Measurements from ENCODE around the gene ADAP1. TPM values are rescaled to one million over a fixed set of nuclear protein-coding genes. Genes with fewer than 3 reads are reported as not detected.

ADAP1 gene
- total RNA-seq, 2 donors from 2014 or later: 3.8 to 6.5 TPM

DNA sequence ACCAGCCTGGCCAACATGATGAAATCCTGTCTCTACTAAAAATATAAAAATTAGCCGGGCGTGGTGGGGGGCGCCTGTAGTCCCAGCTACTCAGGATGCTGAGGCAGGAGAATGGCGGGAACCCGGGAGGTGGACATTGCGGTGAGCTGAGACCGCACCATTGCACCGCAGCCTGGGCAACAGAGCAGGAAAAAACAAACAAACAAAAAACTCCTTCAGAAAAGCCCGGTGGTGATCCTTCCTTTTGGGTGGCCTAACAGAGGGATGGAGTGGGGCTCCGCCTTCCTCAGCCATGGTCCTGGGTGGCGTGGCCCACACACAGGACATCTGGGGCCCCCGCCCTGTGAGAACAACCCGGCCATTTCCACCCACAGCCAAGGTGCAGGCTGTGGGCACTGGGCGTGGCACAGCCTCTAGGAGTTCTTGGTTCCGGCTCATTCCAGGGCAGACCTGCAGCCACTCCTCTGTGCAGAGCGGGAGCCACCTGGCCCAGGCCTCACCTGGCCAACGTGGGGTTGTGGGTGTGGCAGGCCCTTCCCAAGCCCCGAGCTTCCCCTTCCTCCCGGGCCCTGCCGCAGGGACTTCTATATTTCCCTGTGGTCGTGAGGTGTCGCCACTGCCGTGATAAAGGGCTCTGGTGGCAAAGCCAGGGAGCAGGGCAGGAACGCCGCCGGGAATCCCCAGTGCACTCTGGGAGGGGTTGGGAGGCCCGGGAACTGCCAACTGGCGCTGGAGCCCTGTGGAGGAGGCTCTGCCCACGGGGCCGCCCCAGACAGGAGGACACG is 40.6 kb downstream of the ADAP1 start:
- TF ChIP-seq, protein P1, sequence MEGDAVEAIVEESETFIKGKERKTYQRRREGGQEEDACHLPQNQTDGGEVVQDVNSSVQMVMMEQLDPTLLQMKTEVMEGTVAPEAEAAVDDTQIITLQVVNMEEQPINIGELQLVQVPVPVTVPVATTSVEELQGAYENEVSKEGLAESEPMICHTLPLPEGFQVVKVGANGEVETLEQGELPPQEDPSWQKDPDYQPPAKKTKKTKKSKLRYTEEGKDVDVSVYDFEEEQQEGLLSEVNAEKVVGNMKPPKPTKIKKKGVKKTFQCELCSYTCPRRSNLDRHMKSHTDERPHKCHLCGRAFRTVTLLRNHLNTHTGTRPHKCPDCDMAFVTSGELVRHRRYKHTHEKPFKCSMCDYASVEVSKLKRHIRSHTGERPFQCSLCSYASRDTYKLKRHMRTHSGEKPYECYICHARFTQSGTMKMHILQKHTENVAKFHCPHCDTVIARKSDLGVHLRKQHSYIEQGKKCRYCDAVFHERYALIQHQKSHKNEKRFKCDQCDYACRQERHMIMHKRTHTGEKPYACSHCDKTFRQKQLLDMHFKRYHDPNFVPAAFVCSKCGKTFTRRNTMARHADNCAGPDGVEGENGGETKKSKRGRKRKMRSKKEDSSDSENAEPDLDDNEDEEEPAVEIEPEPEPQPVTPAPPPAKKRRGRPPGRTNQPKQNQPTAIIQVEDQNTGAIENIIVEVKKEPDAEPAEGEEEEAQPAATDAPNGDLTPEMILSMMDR (conservative IDR thresholded peaks at IDR 0.05): no peak
- Histone ChIP-seq H3K9ac (ENCODE audit: extremely low read depth, low read length, poor library complexity, severe bottlenecking) (no peak overlapping the region), H3K4me1 (ENCODE audit: control insufficient read depth, insufficient read depth, low read length) (no peaks in the 10 kb centered on the region), H3K27ac (ENCODE audit: low read depth, low read length) (no peak overlapping the region), H3K36me3 (ENCODE audit: control insufficient read depth, insufficient read depth, low read length) (no peaks in the 10 kb centered on the region), H3K9me3 (ENCODE audit: control insufficient read depth, low read length) (no peaks in the 10 kb centered on the region), H3K4me3 (ENCODE audit: low read length) (no peak overlapping the region), H3K27me3 (ENCODE audit: control insufficient read depth, insufficient read depth, low read length, poor library complexity, severe bottlenecking) (peaks cover 8% of the 10 kb centered on the region)
- Mint-ChIP-seq H3K27me3 (ENCODE audit: insufficient read depth) (peaks cover 9% of the 10 kb centered on the region), H3K36me3 (ENCODE audit: low read depth) (no peaks in the 10 kb centered on the region), H3K4me1 (no peaks in the 10 kb centered on the region), H3K4me3 (no peak overlapping the region), H3K27ac (no peak overlapping the region), H3K9me3 (no peaks in the 10 kb centered on the region)
- WGBS, 2 experiments (ENCODE audit: insufficient coverage in 1 of 2, insufficient read length in 1 of 2): 81 to 85% methylated on average over 10 to 31 of the region's 31 CpGs
- no peak for DNase-seq

DNA sequence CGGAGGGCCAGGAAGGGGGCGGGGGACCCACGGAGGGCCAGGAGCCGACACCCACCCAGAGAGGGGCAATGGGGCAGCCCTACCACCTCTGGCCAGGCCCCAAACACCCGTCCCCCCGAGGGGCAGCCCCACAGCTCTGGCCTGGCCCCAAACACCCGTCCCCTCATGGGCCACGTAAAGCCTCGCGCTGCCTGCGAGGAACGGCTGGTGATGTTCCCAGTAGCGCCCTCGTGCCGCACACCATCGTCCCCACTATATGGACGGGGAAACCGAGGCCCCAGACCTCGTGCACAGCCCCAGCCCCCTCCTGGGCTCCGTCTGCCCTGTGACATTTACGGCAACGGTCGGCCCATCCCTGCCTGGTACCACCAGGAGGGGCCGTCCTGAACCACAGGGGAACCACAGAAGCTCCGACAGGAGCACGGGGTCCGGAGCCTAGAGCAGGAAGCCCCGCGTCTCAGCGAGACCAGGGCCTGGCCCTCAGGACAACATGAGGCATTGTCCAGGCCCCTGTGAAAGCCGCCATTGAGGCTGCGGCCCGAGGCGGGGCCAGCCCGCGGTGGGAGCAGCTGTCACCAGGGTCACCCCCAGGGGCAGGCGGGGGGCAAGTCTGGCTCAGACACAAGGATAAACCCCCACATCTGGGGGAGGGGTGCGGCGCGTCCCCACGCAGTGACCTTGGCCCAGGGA is 42.5 kb downstream of the ADAP1 start:
- Histone ChIP-seq H3K4me3 (ENCODE audit: low read length) (no peak overlapping the region), H3K4me1 (ENCODE audit: control insufficient read depth, insufficient read depth, low read length) (no peaks in the 10 kb centered on the region), H3K27ac (ENCODE audit: low read depth, low read length) (no peak overlapping the region), H3K9me3 (ENCODE audit: control insufficient read depth, low read length) (no peaks in the 10 kb centered on the region), H3K36me3 (ENCODE audit: control insufficient read depth, insufficient read depth, low read length) (no peaks in the 10 kb centered on the region), H3K27me3 (ENCODE audit: control insufficient read depth, insufficient read depth, low read length, poor library complexity, severe bottlenecking) (peaks cover 15% of the 10 kb centered on the region), H3K9ac (ENCODE audit: extremely low read depth, low read length, poor library complexity, severe bottlenecking) (no peak overlapping the region)
- H3K4me1 Mint-ChIP-seq: no peaks in the 10 kb centered on the region
- WGBS, 2 experiments (ENCODE audit: insufficient coverage in 1 of 2, insufficient read length in 1 of 2): 92 to 95% methylated on average over 23 to 41 of the region's 41 CpGs
- DNase-seq: no peak
- no peak overlapping the region for H3K27ac Mint-ChIP-seq
- TF ChIP-seq, protein P1 (conservative IDR thresholded peaks at IDR 0.05): no peak
- H3K9me3 Mint-ChIP-seq: no peaks in the 10 kb centered on the region
- H3K27me3 Mint-ChIP-seq (ENCODE audit: insufficient read depth): peaks cover 15% of the 10 kb centered on the region
- no peaks in the 10 kb centered on the region for H3K36me3 Mint-ChIP-seq (ENCODE audit: low read depth)
- no peak overlapping the region for H3K4me3 Mint-ChIP-seq

DNA sequence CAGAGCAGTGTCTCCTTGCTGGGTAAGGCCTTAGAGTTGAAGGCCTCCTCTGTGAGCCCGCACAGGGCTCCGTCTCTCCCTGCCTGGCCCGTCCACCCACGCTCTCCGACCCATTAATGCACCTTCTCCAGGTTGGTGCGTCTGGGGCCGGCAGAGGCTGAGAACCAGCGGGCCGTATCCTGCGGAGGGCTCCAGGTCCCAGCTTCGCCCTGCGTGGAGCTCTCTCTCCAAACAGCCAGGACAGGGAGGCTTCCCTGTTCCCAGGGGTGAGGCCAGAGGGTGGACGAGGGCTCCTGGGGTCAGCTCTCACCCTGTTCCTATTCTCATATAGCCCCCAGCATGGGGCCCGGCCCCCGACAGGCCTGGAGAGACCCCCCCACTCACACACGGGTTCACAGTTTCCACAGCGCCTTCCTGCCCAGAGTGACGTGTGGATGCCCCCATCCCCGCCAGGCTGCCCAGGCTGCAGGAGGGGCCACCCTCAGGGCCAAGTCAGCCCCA is 43.5 kb downstream of the ADAP1 start:
- H3K9me3 ChIP-seq (ENCODE audit: control insufficient read depth, low read length): no peaks in the 10 kb centered on the region
- H3K27me3 ChIP-seq (ENCODE audit: control insufficient read depth, insufficient read depth, low read length, poor library complexity, severe bottlenecking): peaks cover 19% of the 10 kb centered on the region
- Mint-ChIP-seq H3K4me3 (no peak overlapping the region), H3K9me3 (no peaks in the 10 kb centered on the region), H3K27me3 (ENCODE audit: insufficient read depth) (peaks cover 19% of the 10 kb centered on the region), H3K36me3 (ENCODE audit: low read depth) (no peaks in the 10 kb centered on the region), H3K4me1 (no peaks in the 10 kb centered on the region), H3K27ac (no peak overlapping the region)
- 87 to 88% methylated on average over 14 to 19 of the region's 19 CpGs for WGBS, 2 experiments (ENCODE audit: insufficient coverage in 1 of 2, insufficient read length in 1 of 2)
- no peaks in the 10 kb centered on the region for H3K4me1 ChIP-seq (ENCODE audit: control insufficient read depth, insufficient read depth, low read length)
- H3K36me3 ChIP-seq (ENCODE audit: control insufficient read depth, insufficient read depth, low read length): no peaks in the 10 kb centered on the region
- no peak overlapping the region for H3K27ac ChIP-seq (ENCODE audit: low read depth, low read length)
- H3K9ac ChIP-seq (ENCODE audit: extremely low read depth, low read length, poor library complexity, severe bottlenecking): no peak overlapping the region
- TF ChIP-seq, protein P1 (conservative IDR thresholded peaks at IDR 0.05): no peak
- no peak for DNase-seq
- H3K4me3 ChIP-seq (ENCODE audit: low read length): no peak overlapping the region
